T1000 (cell line): ENCODE results near the gene CPNE9.

Experiments
- DNase-seq: peaks from one replicate; lab custom pipeline; 2025; ENCODE audit warnings: mixed read lengths; lab: John Stamatoyannopoulos, UW

Gene CPNE9

GRCh38 chr3:9687514-9687913, 16.1 kb upstream of the CPNE9 start:
- no peak for DNase-seq

- DNase-seq: no peak
Measured at GRCh38 chr3:9688961-9689360, 14.7 kb upstream of the CPNE9 start.

GRCh38 chr3:9689757-9690156, 13.9 kb upstream of the CPNE9 start:
- no peak for DNase-seq

- DNase-seq: no peak
Measured at GRCh38 chr3:9690451-9691450, 12.9 kb upstream of the CPNE9 start.

GRCh38 chr3:9691636-9692035, 12.0 kb upstream of the CPNE9 start:
- DNase-seq: no peak

GRCh38 chr3:9692416-9692815, 11.2 kb upstream of the CPNE9 start:
- no peak for DNase-seq

GRCh38 chr3:9695345-9695744, 8.3 kb upstream of the CPNE9 start:
- no peak for DNase-seq

GRCh38 chr3:9695746-9696145, 7.9 kb upstream of the CPNE9 start:
- no peak for DNase-seq

- no peak for DNase-seq
Measured at GRCh38 chr3:9696480-9697220, 7.0 kb upstream of the CPNE9 start.

GRCh38 chr3:9697892-9698291, 5.7 kb upstream of the CPNE9 start:
- DNase-seq: no peak

- no peak for DNase-seq
Measured at GRCh38 chr3:9698293-9698692, 5.3 kb upstream of the CPNE9 start.

GRCh38 chr3:9700536-9700935, 3.1 kb upstream of the CPNE9 start:
- no peak for DNase-seq

GRCh38 chr3:9701006-9701405, 2.6 kb upstream of the CPNE9 start:
- no peak for DNase-seq

GRCh38 chr3:9701711-9702110, 1.9 kb upstream of the CPNE9 start:
- DNase-seq: no peak

GRCh38 chr3:9703240-9703639, 393 bp upstream of the CPNE9 start:
- DNase-seq: no peak

GRCh38 chr3:9704347-9705322, 1.0 kb downstream of the CPNE9 start:
- peak; percentile 7 for DNase-seq

GRCh38 chr3:9710174-9710739, 6.6 kb downstream of the CPNE9 start:
- DNase-seq: no peak

GRCh38 chr3:9712415-9712814, 8.8 kb downstream of the CPNE9 start:
- DNase-seq: no peak

- no peak for DNase-seq
Measured at GRCh38 chr3:9713142-9713541, 9.5 kb downstream of the CPNE9 start.

- no peak for DNase-seq
Measured at GRCh38 chr3:9715136-9715535, 11.5 kb downstream of the CPNE9 start.

- DNase-seq: peak; percentile 80
Measured at GRCh38 chr3:9715764-9716437, 12.3 kb downstream of the CPNE9 start.
